GM12878 (cell line): Measurements from ENCODE around the gene XRN2. TPM values are rescaled to one million over a fixed set of nuclear protein-coding genes. Genes with fewer than 3 reads are reported as not detected.

ENCODE experiments used
- ATAC-seq: fragments of 200-7000 bp; cut with Tn5 transposase; 3 replicates; pipeline ENCODE4 v1.9.1; 2020; ENCODE audit warnings: mild to moderate bottlenecking, moderate library complexity
- BruUV-seq: library from RNA; stranded (reverse); fragments of 400-500 nt; replicated peaks from 2 replicates; lab custom pipeline; 2021; lab: Mats Ljungman, UMichigan
- CTCF ChIA-PET: fragments of 300-600 bp; sonication (Branson Sonifier 250); formaldehyde crosslinking; extraction: SDS; loops from one replicate; lab custom pipeline; 2021; ENCODE audit warnings: inconsistent platforms; lab: Yijun Ruan, JAX
- POLR2A ChIA-PET: fragments of 350-600 bp; formaldehyde crosslinking; extraction: SDS; loops from one replicate; lab custom pipeline; 2021; ENCODE audit warnings: inconsistent platforms; lab: Charles Lee
- RAD21 ChIA-PET: fragments of 300-600 bp; sonication (Branson Sonifier 250); formaldehyde crosslinking; loops from one replicate; lab custom pipeline; 2023; ENCODE audit warnings: antibody characterized with exemption; ENCODE audit not compliant: unreplicated experiment; lab: Charles Lee
- SMC1A ChIA-PET: fragments of 300-600 bp; sonication (Branson Sonifier 250); formaldehyde crosslinking; loops from one replicate; lab custom pipeline; 2023; ENCODE audit not compliant: unreplicated experiment, uncharacterized antibody; lab: Charles Lee
- DNase-seq: peaks from one replicate; pipeline ENCODE4 v3.0.0-alpha.2; 2011; ENCODE audit warnings: low read depth, low spot score
- FAIRE-seq: peaks from 3 replicates; lab custom pipeline; 2011; peaks lifted over from hg19 to GRCh38; lab: Jason Lieb, UNC
- H2AFZ ChIP-seq: 2 replicates; pipeline ENCODE4 v1.6.0; 2011; ENCODE audit warnings: low read depth, low read length, control low read depth; ENCODE audit not compliant: control insufficient read depth
- H3K27ac ChIP-seq: 2 replicates; pipeline ENCODE4 v1.5.1; 2011; ENCODE audit warnings: control low read depth; ENCODE audit not compliant: control insufficient read depth, insufficient read depth
- H3K27me3 ChIP-seq, 2 experiments: replicated peaks in 1 of 2; 2 replicates each; pipeline versions ENCODE4 v1.6.0 to v1.6.1; 2011; ENCODE audit warnings: low read length in 1 of 2; ENCODE audit not compliant: control insufficient read depth in 2 of 2, insufficient read depth in 2 of 2
- H3K36me3 ChIP-seq, 2 experiments: 2 replicates each; pipeline ENCODE4 v1.5.1; 2011; ENCODE audit warnings: low read length in 1 of 2; ENCODE audit not compliant: control insufficient read depth in 2 of 2, insufficient read depth in 2 of 2
- H3K4me1 ChIP-seq: 2 replicates; pipeline ENCODE4 v1.6.1; 2011; ENCODE audit warnings: mild to moderate bottlenecking, low read length, moderate library complexity, mixed read lengths; ENCODE audit not compliant: control insufficient read depth, insufficient read depth
- H3K4me2 ChIP-seq: 2 replicates; pipeline ENCODE4 v1.6.0; 2011; ENCODE audit warnings: control low read depth; ENCODE audit not compliant: control insufficient read depth, insufficient read depth
- H3K4me3 ChIP-seq: fragments of 200-600 bp; sonication (generic); 2 replicates; pipeline ENCODE4 v1.5.1; 2016
- H3K79me2 ChIP-seq: 2 replicates; pipeline ENCODE4 v1.6.0; 2011; ENCODE audit warnings: low read length; ENCODE audit not compliant: control insufficient read depth, insufficient read depth
- H3K9ac ChIP-seq: 2 replicates; pipeline ENCODE4 v1.8.0; 2011; ENCODE audit warnings: low read length, control low read depth, mixed read lengths; ENCODE audit not compliant: control insufficient read depth, insufficient read depth
- H3K9me3 ChIP-seq: replicated peaks from 3 replicates; pipeline ENCODE4 v1.5.1; 2011; ENCODE audit warnings: mild to moderate bottlenecking, low read length; ENCODE audit not compliant: control insufficient read depth, insufficient read depth
- H4K20me1 ChIP-seq: 2 replicates; pipeline ENCODE4 v1.6.0; 2011; ENCODE audit not compliant: control insufficient read depth, insufficient read depth
- BCL11A ChIP-seq: IDR thresholded peaks from 2 replicates; pipeline ENCODE4 v1.6.1; 2011; ENCODE audit warnings: low read depth, low read length
- BRCA1 ChIP-seq: IDR thresholded peaks from 2 replicates; pipeline ENCODE4 v1.6.1; 2011; ENCODE audit warnings: low read depth, low read length, improper control_type of control experiment
- CBFB ChIP-seq: IDR thresholded peaks from 2 replicates; pipeline ENCODE4 v1.6.1; 2016; ENCODE audit warnings: antibody characterized with exemption, low read depth
- CHD1 ChIP-seq: IDR thresholded peaks from 2 replicates; pipeline ENCODE4 v1.6.1; 2012; ENCODE audit warnings: low read depth, low read length, improper control_type of control experiment
- MEF2A ChIP-seq: IDR thresholded peaks from 2 replicates; pipeline ENCODE4 v1.6.1; 2011; ENCODE audit warnings: low read depth, mild to moderate bottlenecking, low read length, moderate library complexity; ENCODE audit not compliant: insufficient read depth
- PML ChIP-seq: IDR thresholded peaks from 2 replicates; pipeline ENCODE4 v1.6.1; 2012; ENCODE audit warnings: low read length, inconsistent platforms
- POLR2AphosphoS5 ChIP-seq: IDR thresholded peaks from 2 replicates; pipeline ENCODE4 v1.6.1; 2011; ENCODE audit warnings: mild to moderate bottlenecking, low read length, inconsistent platforms
- SIX5 ChIP-seq: IDR thresholded peaks from 2 replicates; pipeline ENCODE4 v1.6.1; 2011; ENCODE audit warnings: mild to moderate bottlenecking, low read depth, low read length, moderate library complexity; ENCODE audit not compliant: severe bottlenecking
- SPI1 ChIP-seq: IDR thresholded peaks from 2 replicates; pipeline ENCODE4 v1.6.1; 2011; ENCODE audit warnings: low read depth, mild to moderate bottlenecking, low read length, moderate library complexity, borderline replicate concordance; ENCODE audit not compliant: insufficient read depth
- WRNIP1 ChIP-seq: IDR thresholded peaks from 2 replicates; pipeline ENCODE4 v1.6.1; 2011; ENCODE audit warnings: low read depth, low read length, improper control_type of control experiment, borderline replicate concordance
- ZNF207 ChIP-seq: fragments of 450-650 bp; IDR thresholded peaks from 2 replicates; pipeline ENCODE4 v1.6.1; 2014; ENCODE audit warnings: antibody characterized with exemption, mild to moderate bottlenecking, borderline replicate concordance
- WGBS: methylation state at CpG from one replicate; pipeline ENCODE4 v1.1.6; 2016; ENCODE audit warnings: low lambda C conversion rate; ENCODE audit not compliant: insufficient replicate concordance, insufficient coverage; ENCODE audit errors: missing lambda C conversion rate; 5-methylcytosine and 5-hydroxymethylcytosine counted together
- in situ Hi-C: fragments of 300-500 bp; cut with MboI; formaldehyde crosslinking; loops from 9 replicates; pipeline ENCODE4 v1.14.3; 2018; ENCODE audit warnings: mixed read lengths
- intact Hi-C: fragments of 100-400 bp; cut with micrococcal nuclease; formaldehyde crosslinking; loops from one replicate; pipeline ENCODE4 v1.14.2; 2022; ENCODE audit not compliant: unreplicated experiment
- polyA plus RNA-seq, 11 experiments: library from polyadenylated mRNA; depleted of rRNA in 4 of 11; unstranded in 6 of 11; stranded (reverse) in 5 of 11; fragments of >200 nt; fragmentation: Nextera tagmentation in 4 of 11; fragmentation: Illumina TruSeq in 1 of 11; extraction: Ambion mirVana in 4 of 11; extraction: Trizol in 1 of 11; gene quantifications; 1 replicate in 1 of 11; 2 replicates in 10 of 11; pipeline versions ENCODE4 v1.2.1 to v1.2.3, GENCODE V29; 2011 to 2016; ENCODE audit warnings: inconsistent platforms in 2 of 11, missing spikeins in 2 of 11, low read depth in 1 of 11
- total RNA-seq, 4 experiments: library from RNA; depleted of rRNA in 3 of 4; stranded (reverse); fragments of >200 nt in 3 of 4; fragmentation: Illumina TruSeq in 1 of 4; extraction: Trizol in 1 of 4; gene quantifications; 2 replicates each; pipeline versions ENCODE4 v1.2.1 to v1.2.3, GENCODE V29; 2013 to 2021
- TF ChIP-seq, protein P1 (sequence below): fragments of 450-650 bp; IDR thresholded peaks from 2 replicates; pipeline ENCODE4 v1.6.1; 2017; ENCODE audit warnings: borderline replicate concordance
- TF ChIP-seq, protein P2 (sequence below): IDR thresholded peaks from 2 replicates; pipeline ENCODE4 v1.6.1; 2011; ENCODE audit warnings: borderline replicate concordance, low read depth, mild to moderate bottlenecking, moderate library complexity, mixed read lengths, low read length; ENCODE audit not compliant: insufficient read depth; ENCODE audit errors: extremely low read length

Gene XRN2
- total and polyA plus RNA-seq, 10 of the 15 experiments (the other 5 are each of a cell fraction or from before 2014, with no cell fraction given) = 59.7 to 97.8 (median 75.6) TPM

DNA sequence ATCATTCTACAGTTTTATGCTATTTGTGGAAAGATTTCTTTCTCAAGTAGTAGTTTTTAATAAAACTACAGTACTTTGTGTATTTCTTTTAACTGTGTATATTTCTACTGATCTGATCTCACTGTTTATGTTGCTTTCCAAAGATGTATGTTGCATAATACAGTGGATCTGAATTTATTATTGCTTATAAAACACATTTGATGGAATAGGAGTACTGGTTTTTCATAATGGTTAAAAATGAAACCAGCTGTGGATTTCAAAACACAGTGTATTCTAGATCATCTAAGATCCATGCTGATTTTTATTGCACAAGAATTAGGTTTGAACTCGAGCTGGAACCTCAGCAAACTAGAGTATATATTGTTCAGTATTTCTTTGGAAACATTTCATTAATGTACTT, 86.2 kb downstream of the XRN2 start:
- ChIA-PET RAD21 (no interaction called here), SMC1A (interaction anchor here (1.2 to 1.3 kb wide), 2 partner anchors 19 to 181 kb away, joined by 3 read pairs; no protein-coding TSS in a partner anchor), POLR2A (interaction anchor here (0.5 kb wide), 1 partner anchor 86 kb away, joined by 3 read pairs; the partner anchor contains the start of gene XRN2)
- H3K27ac ChIP-seq = no peak overlapping the region
- H3K9ac ChIP-seq = no peak overlapping the region
- in situ Hi-C loops = no loop called here
- no peak for TF ChIP-seq ZNF207
- TF ChIP-seq BCL11A = no peak
- TF ChIP-seq, protein P1, sequence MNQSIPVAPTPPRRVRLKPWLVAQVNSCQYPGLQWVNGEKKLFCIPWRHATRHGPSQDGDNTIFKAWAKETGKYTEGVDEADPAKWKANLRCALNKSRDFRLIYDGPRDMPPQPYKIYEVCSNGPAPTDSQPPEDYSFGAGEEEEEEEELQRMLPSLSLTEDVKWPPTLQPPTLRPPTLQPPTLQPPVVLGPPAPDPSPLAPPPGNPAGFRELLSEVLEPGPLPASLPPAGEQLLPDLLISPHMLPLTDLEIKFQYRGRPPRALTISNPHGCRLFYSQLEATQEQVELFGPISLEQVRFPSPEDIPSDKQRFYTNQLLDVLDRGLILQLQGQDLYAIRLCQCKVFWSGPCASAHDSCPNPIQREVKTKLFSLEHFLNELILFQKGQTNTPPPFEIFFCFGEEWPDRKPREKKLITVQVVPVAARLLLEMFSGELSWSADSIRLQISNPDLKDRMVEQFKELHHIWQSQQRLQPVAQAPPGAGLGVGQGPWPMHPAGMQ = no peak
- TF ChIP-seq CBFB = no peak
- TF ChIP-seq WRNIP1 = no peak
- TF ChIP-seq POLR2AphosphoS5 = no peak
- no peak for TF ChIP-seq MEF2A
- TF ChIP-seq SIX5 = no peak
- TF ChIP-seq SPI1 = no peak
- TF ChIP-seq CHD1 = no peak
- TF ChIP-seq, protein P2, sequence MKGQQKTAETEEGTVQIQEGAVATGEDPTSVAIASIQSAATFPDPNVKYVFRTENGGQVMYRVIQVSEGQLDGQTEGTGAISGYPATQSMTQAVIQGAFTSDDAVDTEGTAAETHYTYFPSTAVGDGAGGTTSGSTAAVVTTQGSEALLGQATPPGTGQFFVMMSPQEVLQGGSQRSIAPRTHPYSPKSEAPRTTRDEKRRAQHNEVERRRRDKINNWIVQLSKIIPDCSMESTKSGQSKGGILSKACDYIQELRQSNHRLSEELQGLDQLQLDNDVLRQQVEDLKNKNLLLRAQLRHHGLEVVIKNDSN = no peak
- no peak for TF ChIP-seq PML
- TF ChIP-seq BRCA1 = no peak
- TF ChIP-seq, all 136 proteins: peak for 0
- H2AFZ ChIP-seq = no peak overlapping the region
- intact Hi-C loops = no loop called here
- no peaks in the 10 kb centered on the region for H4K20me1 ChIP-seq
- FAIRE-seq = no peak
- WGBS = 100% methylated on average over 1 of the region's 1 CpG
- ATAC-seq = no peak
- H3K79me2 ChIP-seq = no peaks in the 10 kb centered on the region
- no peak for DNase-seq
- H3K4me1 ChIP-seq = no peaks in the 10 kb centered on the region
- H3K36me3 ChIP-seq = peaks cover 3 to 13% of the 10 kb centered on the region in 2 experiments; a peak in 3 of 4 replicates
- CTCF ChIA-PET = no interaction called here
- no peaks in the 10 kb centered on the region for H3K9me3 ChIP-seq
- H3K4me3 ChIP-seq = no peak overlapping the region
- H3K4me2 ChIP-seq = no peak overlapping the region
- H3K27me3 ChIP-seq = peaks cover 0 to 5% of the 10 kb centered on the region in 2 experiments; a peak in 1 of 4 replicates
- no TSS peak for BruUV-seq
